ENCODE data around the gene TFF1.

DNA sequence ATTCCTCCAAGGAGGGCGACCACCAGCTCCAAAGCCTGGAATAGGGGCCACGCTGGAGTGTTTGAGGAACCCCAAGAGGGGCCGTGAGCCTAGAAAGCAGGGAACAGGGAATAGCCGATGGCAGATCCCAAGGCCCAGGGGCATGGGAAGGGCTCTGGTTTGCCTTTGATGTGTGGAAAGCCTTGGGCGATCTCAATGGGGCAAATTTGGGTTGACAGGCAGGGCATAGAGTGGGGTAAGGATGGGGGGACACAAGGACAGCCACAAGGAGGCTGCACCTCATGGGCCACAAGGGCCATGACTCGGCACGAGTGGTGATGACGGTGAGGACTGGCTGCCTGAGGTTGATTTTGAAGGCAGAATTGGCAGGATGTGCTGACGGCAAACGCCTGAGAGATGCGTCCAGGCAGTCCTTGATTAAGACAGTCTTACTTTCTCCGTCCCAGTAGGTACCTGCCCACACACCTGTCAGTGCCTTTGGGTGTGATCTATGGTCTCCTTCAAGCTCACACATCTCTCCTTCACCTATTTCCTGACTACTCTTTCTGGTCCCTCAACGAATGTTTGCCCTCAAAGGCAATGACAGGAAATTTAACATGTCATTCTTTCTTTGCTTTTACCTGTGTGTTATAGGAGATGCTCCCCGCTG, 31.5 kb upstream of the TFF1 start:
- TF ChIP-seq, protein P1, sequence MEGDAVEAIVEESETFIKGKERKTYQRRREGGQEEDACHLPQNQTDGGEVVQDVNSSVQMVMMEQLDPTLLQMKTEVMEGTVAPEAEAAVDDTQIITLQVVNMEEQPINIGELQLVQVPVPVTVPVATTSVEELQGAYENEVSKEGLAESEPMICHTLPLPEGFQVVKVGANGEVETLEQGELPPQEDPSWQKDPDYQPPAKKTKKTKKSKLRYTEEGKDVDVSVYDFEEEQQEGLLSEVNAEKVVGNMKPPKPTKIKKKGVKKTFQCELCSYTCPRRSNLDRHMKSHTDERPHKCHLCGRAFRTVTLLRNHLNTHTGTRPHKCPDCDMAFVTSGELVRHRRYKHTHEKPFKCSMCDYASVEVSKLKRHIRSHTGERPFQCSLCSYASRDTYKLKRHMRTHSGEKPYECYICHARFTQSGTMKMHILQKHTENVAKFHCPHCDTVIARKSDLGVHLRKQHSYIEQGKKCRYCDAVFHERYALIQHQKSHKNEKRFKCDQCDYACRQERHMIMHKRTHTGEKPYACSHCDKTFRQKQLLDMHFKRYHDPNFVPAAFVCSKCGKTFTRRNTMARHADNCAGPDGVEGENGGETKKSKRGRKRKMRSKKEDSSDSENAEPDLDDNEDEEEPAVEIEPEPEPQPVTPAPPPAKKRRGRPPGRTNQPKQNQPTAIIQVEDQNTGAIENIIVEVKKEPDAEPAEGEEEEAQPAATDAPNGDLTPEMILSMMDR (IDR thresholded peaks at IDR 0.05): no peak
- no peak for TF ChIP-seq ZFX (IDR thresholded peaks at IDR 0.05; ENCODE audit: borderline replicate concordance)

Measured in 22Rv1 (cell line).